GM19238 (cell line): ENCODE measurements around the gene ITPRIP.

Experiments
- DNase-seq: peaks from one replicate; pipeline ENCODE4 v3.0.0; 2011; ENCODE audit warnings: low spot score; ENCODE audit not compliant: insufficient read length

The ITPRIP gene

DNA sequence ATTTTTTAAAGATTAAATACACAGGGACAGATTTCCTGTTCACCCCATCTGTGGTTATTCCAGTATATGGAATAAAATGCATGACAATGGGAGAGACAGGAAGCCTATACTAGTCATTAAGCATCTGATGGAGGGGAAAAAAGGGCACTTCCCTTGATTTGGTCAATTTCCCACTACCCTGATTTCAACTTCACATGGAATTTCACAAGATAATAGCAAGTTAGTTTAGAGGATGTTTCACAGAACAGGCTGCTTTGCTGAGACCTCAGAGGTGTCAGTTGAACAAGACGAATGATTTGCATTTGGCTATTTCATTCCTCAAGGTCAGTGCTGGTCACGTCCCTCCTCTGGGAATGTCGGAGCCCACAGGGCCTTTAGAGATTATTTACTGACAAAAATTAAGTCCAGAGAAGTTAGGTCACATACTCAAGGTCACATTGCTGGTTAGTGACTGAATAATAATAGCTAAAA is 4.7 kb upstream of the ITPRIP start:
- DNase-seq = no peak

GRCh38 chr10:104340641-104341040 is 2.4 kb upstream of the ITPRIP start:
- no peak for DNase-seq

GRCh38 chr10:104340111-104340526 is 1.9 kb upstream of the ITPRIP start:
- no peak for DNase-seq

DNA sequence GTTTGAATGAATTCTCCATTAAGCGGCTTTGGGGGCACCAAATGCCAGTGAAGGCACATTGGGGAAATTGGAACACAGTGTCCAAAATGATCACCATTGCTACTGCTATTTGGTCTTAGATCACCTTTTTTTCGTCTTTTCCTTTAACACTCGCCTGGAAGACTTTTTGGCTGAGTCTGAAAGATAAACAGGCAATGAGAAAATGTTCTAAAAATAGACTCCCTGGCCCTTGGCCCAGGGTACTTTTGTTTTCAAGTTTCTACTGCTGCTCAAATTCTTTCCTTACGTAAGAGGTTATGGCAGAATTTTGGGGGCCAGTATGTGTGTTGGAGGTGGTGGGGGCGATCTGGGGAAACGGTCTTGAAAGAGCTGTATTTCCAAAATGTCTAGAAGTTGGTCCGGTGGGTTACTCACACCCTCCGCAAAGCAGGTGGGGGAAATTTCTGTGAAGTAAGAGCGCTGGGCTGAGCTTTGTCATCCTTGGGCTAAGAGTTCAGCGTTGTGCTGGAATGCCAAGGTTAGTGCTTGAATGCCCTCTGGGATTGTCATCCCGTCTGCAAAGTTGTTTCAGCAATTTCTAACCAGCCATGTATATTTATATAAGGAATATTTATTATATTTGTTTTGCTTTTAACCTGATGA is 1.3 kb upstream of the ITPRIP start:
- DNase-seq = no peak

- DNase-seq = no peak
Observed at GRCh38 chr10:104337521-104337984, 712 bp downstream of the ITPRIP start.

DNA sequence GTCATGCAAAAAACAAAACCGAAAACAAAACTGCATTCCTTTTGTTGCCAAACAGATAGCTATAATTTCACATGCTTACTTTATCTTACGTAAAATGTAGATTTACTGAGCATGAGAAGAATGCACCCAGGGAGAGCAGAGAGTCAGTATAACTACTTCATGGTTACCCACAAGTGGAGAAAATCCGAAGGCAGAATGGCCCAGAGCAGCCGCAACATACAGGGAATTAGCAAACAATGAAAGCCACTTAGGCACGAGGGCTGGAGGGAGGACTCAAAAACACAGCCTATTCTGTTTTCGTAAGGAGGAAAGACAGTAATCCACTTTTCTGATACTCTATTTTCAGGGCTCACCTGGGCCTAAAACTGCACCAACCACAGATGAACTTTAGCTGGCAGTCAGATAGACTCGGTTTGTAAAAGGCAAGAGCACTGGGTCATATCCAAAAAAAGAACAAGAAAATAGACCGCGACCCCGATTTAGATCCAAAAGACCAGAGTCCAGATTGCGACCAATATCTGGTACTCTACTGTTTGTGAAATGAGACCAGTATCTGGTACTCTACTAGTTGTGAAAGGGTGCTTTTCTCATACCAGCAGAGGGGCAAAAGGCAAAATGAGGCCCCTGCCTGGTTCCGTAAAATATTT is 1.3 kb downstream of the ITPRIP start:
- no peak for DNase-seq

- DNase-seq = no peak
Observed at GRCh38 chr10:104334965-104335650, 3.2 kb downstream of the ITPRIP start.

DNA sequence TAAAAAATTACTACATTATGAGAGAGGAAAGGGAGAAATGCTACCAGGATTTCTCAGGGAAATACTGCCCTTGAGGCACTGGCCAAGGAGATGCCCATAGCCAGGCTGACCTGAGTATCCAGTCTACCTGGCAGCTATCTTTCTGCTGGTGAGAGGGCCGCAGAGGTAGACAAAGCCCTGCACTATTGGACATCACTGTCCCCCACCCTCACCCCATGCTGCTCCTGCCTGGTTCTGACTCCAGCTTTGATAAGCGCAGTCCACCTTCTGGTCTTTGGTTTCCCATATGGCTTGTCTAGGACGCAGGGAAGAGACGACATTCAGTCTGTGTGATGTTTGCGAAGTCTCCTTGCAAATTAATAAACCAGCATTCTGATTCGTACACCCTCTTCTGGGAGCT is 3.7 kb downstream of the ITPRIP start:
- no peak for DNase-seq

DNA sequence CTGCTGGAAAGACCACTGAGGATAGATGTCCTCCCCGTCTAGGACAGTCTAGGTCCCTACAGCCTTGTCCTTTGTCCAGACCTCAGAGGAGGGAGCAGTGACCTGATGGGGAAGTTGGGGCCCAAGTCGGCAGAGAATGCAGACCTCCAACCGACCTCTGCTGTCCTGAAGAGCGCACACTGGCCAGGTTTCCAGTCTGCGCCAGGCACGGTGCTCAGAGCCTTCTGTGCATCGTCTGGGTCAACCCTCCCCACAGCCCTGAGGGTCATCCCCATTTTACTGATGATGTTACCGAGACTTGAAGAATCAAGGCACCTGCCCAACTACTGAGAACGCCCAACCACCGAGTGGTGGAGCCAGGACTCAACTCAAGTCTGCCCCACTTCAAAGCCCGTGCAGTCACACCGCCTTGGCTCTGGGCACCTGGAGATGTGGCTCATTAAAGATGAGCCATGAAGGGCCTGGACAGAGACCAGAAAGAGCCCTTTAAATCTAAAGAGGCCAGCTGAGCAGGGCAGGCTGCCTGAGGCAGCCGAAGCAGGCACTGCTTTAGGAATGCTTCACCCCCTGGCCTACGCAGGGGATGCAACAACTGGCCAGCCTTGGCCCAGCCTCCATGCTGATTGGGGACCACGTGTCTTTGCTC is 4.4 kb downstream of the ITPRIP start:
- no peak for DNase-seq

GRCh38 chr10:104333032-104333727 is 5.1 kb downstream of the ITPRIP start:
- DNase-seq = no peak

DNA sequence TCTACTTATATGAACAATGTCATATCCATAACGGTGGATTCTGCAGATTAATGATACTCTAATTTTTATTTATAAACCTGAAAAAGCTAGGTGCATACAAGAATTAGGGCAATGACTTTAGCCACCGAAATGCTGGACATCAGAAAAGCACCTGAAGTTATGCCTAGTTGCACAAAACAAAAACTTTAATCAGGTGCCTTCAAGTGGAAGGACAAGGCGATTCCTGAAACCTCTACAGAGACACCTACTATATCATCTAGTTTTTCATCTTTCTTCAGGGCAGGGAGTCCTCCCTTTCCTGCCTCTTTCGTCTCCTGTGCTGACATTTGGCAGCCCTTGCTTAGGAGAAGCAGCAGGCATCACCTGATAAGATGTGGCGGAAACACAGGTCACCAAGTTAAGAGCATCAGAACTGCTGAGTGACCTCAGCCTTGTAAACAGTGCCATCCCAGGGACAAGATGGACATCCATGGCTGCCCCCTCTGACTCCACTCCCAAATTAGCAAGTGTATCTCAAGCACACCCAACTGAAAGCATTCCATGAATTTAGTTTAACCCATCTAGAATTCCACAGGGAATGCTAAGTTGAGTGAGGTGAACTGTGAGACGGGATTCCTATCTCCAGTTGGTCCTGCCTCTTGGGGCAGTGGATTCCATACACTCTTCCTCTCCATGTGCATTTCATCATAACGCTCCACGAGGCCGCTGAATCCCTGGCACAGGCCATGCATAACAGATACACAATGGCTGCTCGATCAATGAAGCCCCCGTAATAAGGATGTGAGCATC is 5.8 kb downstream of the ITPRIP start:
- no peak for DNase-seq

- no peak for DNase-seq
Observed at GRCh38 chr10:104331208-104331838, 6.9 kb downstream of the ITPRIP start.

- DNase-seq = no peak
Observed at GRCh38 chr10:104330168-104331110, 7.8 kb downstream of the ITPRIP start.

- no peak for DNase-seq
Observed at GRCh38 chr10:104329735-104330134, 8.5 kb downstream of the ITPRIP start.

GRCh38 chr10:104328896-104329710 is 9.2 kb downstream of the ITPRIP start:
- DNase-seq = no peak

- DNase-seq = no peak
Observed at GRCh38 chr10:104328646-104328895, 9.7 kb downstream of the ITPRIP start.

DNA sequence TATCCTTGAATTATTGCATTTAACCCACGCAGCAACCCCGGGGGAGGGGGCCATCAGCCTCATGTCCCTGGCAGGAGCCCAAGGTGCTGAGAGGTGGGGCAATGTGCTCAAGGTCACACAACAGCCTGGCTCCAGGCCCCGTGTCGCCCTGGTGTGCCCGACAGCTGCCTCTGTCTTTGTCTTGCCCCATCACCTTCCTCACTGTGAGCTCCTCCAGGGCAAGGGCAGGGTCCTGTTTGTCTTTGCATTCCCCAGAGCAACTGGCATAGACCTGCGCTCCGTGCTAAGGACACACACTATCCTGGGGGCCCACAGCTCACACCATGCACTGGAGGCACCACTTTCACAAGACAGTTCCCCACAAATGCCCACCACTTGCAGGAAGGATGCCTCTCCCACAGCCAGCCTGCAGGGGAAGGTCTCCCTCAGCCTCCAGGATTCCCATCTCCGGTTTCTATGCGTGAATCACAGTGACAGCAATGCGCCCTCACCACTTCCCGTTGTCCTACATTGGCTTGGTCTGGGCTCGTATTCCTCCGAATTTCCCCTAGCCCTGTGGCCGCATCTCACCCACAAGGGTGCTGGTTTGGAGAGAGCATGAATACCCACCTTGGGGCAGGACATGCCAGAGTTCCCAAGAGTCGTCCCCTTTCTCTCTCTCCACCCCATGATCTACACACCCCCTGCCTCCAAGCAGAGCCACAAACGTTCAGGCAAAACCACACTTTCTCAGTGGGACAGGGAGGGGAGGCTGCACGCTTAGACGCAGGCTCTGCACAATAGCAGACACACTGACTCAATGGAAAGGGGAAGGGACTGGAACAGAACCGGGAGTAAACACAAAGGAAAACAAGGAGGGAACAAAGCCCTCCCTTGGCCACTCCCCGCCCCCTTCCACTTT is 10.3 kb downstream of the ITPRIP start:
- DNase-seq = no peak
